Stimulated activated CD8-positive, alpha-beta memory T cell treated with anti-CD3 and anti-CD28 coated beads, Interleukin-12 subunit alpha, Interleukin-12 subunit beta, amount 100 ng/mL, for 24 hours (primary cell): Measurements from ENCODE around the gene CST7.

Source experiments
- DNase-seq: peaks from one replicate; pipeline ENCODE4 v3.0.0-alpha.2; 2020; ENCODE audit errors: extremely low read depth

CST7 gene

GRCh38 chr20:24950836-24951525, 1.9 kb downstream of the CST7 start:
- no peak for DNase-seq

- DNase-seq, result no peak
Measured at GRCh38 chr20:24951536-24952083, 2.5 kb downstream of the CST7 start.

GRCh38 chr20:24952376-24953208, 3.5 kb downstream of the CST7 start:
- DNase-seq, result no peak

- DNase-seq, result no peak
Measured at GRCh38 chr20:24953209-24953575, 4.1 kb downstream of the CST7 start.

- no peak for DNase-seq
Measured at GRCh38 chr20:24953621-24954133, 4.6 kb downstream of the CST7 start.

- no peak for DNase-seq
Measured at GRCh38 chr20:24954151-24954550, 5.1 kb downstream of the CST7 start.

GRCh38 chr20:24954566-24954965, 5.5 kb downstream of the CST7 start:
- no peak for DNase-seq

- no peak for DNase-seq
Measured at GRCh38 chr20:24955045-24955444, 6.0 kb downstream of the CST7 start.

- no peak for DNase-seq
Measured at GRCh38 chr20:24956001-24956841, 7.2 kb downstream of the CST7 start.

GRCh38 chr20:24957326-24958016, 8.4 kb downstream of the CST7 start:
- no peak for DNase-seq

- no peak for DNase-seq
Measured at GRCh38 chr20:24958506-24959385, 9.7 kb downstream of the CST7 start.

GRCh38 chr20:24959591-24960301, 10.7 kb downstream of the CST7 start:
- no peak for DNase-seq

GRCh38 chr20:24960302-24960801, 11.3 kb downstream of the CST7 start:
- DNase-seq, result no peak

- no peak for DNase-seq
Measured at GRCh38 chr20:24960861-24961260, 11.8 kb downstream of the CST7 start.

- no peak for DNase-seq
Measured at GRCh38 chr20:24961384-24962181, 12.5 kb downstream of the CST7 start.

GRCh38 chr20:24962182-24962492, 13.1 kb downstream of the CST7 start:
- DNase-seq, result no peak

- no peak for DNase-seq
Measured at GRCh38 chr20:24962510-24962909, 13.4 kb downstream of the CST7 start.

- DNase-seq, result no peak
Measured at GRCh38 chr20:24963672-24964505, 14.8 kb downstream of the CST7 start.
